H1 (cell line): ENCODE measurements around the gene TIMP3. TPM values are rescaled to one million over a fixed set of nuclear protein-coding genes. Genes with fewer than 3 reads are reported as not detected.

Experiments used
- CTCF ChIA-PET: fragments of 300-600 bp; sonication (Branson Sonifier 250); formaldehyde crosslinking; loops from one replicate; lab custom pipeline; 2021; ENCODE audit not compliant: partially characterized antibody; lab: Charles Lee
- POLR2A ChIA-PET: fragments of 300-600 bp; sonication (Branson Sonifier 250); formaldehyde crosslinking; loops from one replicate; lab custom pipeline; 2021; ENCODE audit warnings: inconsistent platforms; ENCODE audit not compliant: partially characterized antibody; lab: Charles Lee
- DNase-seq, 2 experiments: peaks; one replicate each; pipeline versions ENCODE4 v3.0.0 to v3.0.0-alpha.2; 2010 to 2022; ENCODE audit warnings: low spot score in 2 of 2, low read depth in 1 of 2, mixed read lengths in 1 of 2
- FAIRE-seq: peaks from 2 replicates; lab custom pipeline; 2011; peaks lifted over from hg19 to GRCh38; lab: Jason Lieb, UNC
- H2AFZ ChIP-seq: 2 replicates; pipeline ENCODE4 v1.8.1; 2012; ENCODE audit warnings: low read length, inconsistent platforms
- H2AK5ac ChIP-seq: 2 replicates; pipeline ENCODE4 v1.6.1; 2013; ENCODE audit warnings: low read depth, low read length
- H2BK120ac ChIP-seq: replicated peaks from 2 replicates; pipeline ENCODE3; 2013; ENCODE audit warnings: low read depth, low read length, inconsistent platforms
- H2BK12ac ChIP-seq: 2 replicates; pipeline ENCODE4 v1.6.1; 2013; ENCODE audit warnings: low read depth, low read length
- H2BK15ac ChIP-seq: 2 replicates; pipeline ENCODE4 v1.6.1; 2013; ENCODE audit warnings: low read length
- H2BK20ac ChIP-seq: 2 replicates; pipeline ENCODE4 v1.6.1; 2013; ENCODE audit warnings: low read length
- H2BK5ac ChIP-seq: 2 replicates; pipeline ENCODE4 v1.6.1; 2013; ENCODE audit warnings: low read depth, low read length
- H3K14ac ChIP-seq: 2 replicates; pipeline ENCODE4 v1.6.1; 2013; ENCODE audit warnings: inconsistent platforms; ENCODE audit not compliant: insufficient read length
- H3K18ac ChIP-seq: 2 replicates; pipeline ENCODE4 v1.6.1; 2013; ENCODE audit warnings: low read length; ENCODE audit errors: extremely low read depth
- H3K23ac ChIP-seq: 2 replicates; pipeline ENCODE4 v1.6.1; 2013; ENCODE audit warnings: inconsistent platforms; ENCODE audit not compliant: insufficient read length
- H3K23me2 ChIP-seq: 2 replicates; pipeline ENCODE4 v1.6.1; 2013; ENCODE audit warnings: low read depth, low read length
- H3K27ac ChIP-seq: 2 replicates; pipeline ENCODE4 v1.6.1; 2011; ENCODE audit warnings: low read depth, low read length, inconsistent platforms
- H3K27me3 ChIP-seq, 4 experiments: replicated peaks in 1 of 4; 1 replicate in 1 of 4; 2 replicates in 3 of 4; pipeline versions ENCODE4 v1.6.1 to v1.8.1; 2011 to 2013; ENCODE audit warnings: low read length in 3 of 4, mild to moderate bottlenecking in 3 of 4, inconsistent platforms in 2 of 4, mixed read lengths in 2 of 4, moderate library complexity in 1 of 4; ENCODE audit not compliant: control insufficient read depth in 3 of 4, insufficient read depth in 3 of 4; ENCODE audit errors: extremely low read depth in 1 of 4
- H3K36me3 ChIP-seq, 4 experiments: 2 replicates each; pipeline versions ENCODE4 v1.6.1 to v1.8.1; 2011 to 2013; ENCODE audit warnings: mild to moderate bottlenecking in 4 of 4, low read length in 3 of 4, moderate library complexity in 2 of 4, control low read depth in 1 of 4, inconsistent platforms in 1 of 4; ENCODE audit not compliant: insufficient read depth in 4 of 4, control insufficient read depth in 2 of 4
- H3K4ac ChIP-seq: replicated peaks from 2 replicates; pipeline ENCODE3; 2013; ENCODE audit warnings: low read length, low read depth, mixed read lengths, inconsistent platforms; ENCODE audit not compliant: insufficient read length
- H3K4me1 ChIP-seq, 4 experiments: replicated peaks in 1 of 4; 1 replicate in 1 of 4; 2 replicates in 3 of 4; pipeline versions ENCODE4 v1.6.1 to v1.8.1; 2011 to 2013; ENCODE audit warnings: low read length in 3 of 4, inconsistent platforms in 2 of 4, mixed read lengths in 1 of 4; ENCODE audit not compliant: insufficient read depth in 4 of 4, control insufficient read depth in 3 of 4
- H3K4me2 ChIP-seq, 2 experiments: 2 replicates each; pipeline versions ENCODE4 v1.6.1 to v1.8.1; 2011 to 2013; ENCODE audit warnings: low read depth in 2 of 2, low read length in 2 of 2, control low read depth in 1 of 2, inconsistent platforms in 1 of 2, mild to moderate bottlenecking in 1 of 2; ENCODE audit not compliant: insufficient read depth in 1 of 2
- H3K4me3 ChIP-seq, 4 experiments: fragments of 200-600, 300-600 bp in 1 of 4; sonication (generic), shearing (Covaris generic), sonication (Bioruptor Twin) in 1 of 4; 2 replicates each; pipeline versions ENCODE4 v1.5.1 to v1.8.1; 2011 to 2016; ENCODE audit warnings: low read length in 4 of 4, low read depth in 3 of 4, control low read depth in 2 of 4, inconsistent platforms in 2 of 4, mild to moderate bottlenecking in 2 of 4, mixed read lengths in 1 of 4, moderate library complexity in 1 of 4; ENCODE audit not compliant: insufficient read depth in 2 of 4; ENCODE audit errors: extremely low read depth in 1 of 4
- H3K56ac ChIP-seq: replicated peaks from 2 replicates; pipeline ENCODE3; 2013; ENCODE audit warnings: low read depth, mild to moderate bottlenecking, mixed read lengths, low read length, inconsistent platforms; ENCODE audit not compliant: insufficient read length
- H3K79me1 ChIP-seq: 2 replicates; pipeline ENCODE4 v1.6.1; 2013; ENCODE audit warnings: low read depth, low read length, control low read depth
- H3K79me2 ChIP-seq, 2 experiments: 2 replicates each; pipeline versions ENCODE4 v1.6.1 to v1.8.1; 2012 to 2013; ENCODE audit warnings: low read length in 2 of 2, mild to moderate bottlenecking in 2 of 2, inconsistent platforms in 1 of 2; ENCODE audit not compliant: insufficient read depth in 2 of 2, control insufficient read depth in 1 of 2
- H3K9ac ChIP-seq, 4 experiments: replicated peaks in 1 of 4; 1 replicate in 1 of 4; 2 replicates in 3 of 4; pipeline versions ENCODE4 v1.6.1 to v1.8.1; 2011 to 2013; ENCODE audit warnings: low read depth in 3 of 4, low read length in 3 of 4, control low read depth in 2 of 4, mild to moderate bottlenecking in 2 of 4, moderate library complexity in 2 of 4, inconsistent platforms in 1 of 4; ENCODE audit errors: extremely low read depth in 1 of 4
- H3K9me3 ChIP-seq, 2 experiments: 2 replicates each; pipeline versions ENCODE4 v1.6.1 to v1.8.1; 2012 to 2013; ENCODE audit warnings: mild to moderate bottlenecking in 2 of 2, moderate library complexity in 2 of 2, control low read depth in 1 of 2, inconsistent platforms in 1 of 2, low read depth in 1 of 2, low read length in 1 of 2, mixed read lengths in 1 of 2; ENCODE audit not compliant: insufficient read depth in 2 of 2
- H4K20me1 ChIP-seq, 2 experiments: replicated peaks in 1 of 2; 2 replicates each; pipeline versions ENCODE3 to v1.8.1; 2011 to 2013; ENCODE audit warnings: inconsistent platforms in 2 of 2, low read length in 2 of 2, mild to moderate bottlenecking in 1 of 2; ENCODE audit not compliant: insufficient read depth in 2 of 2, control insufficient read depth in 1 of 2
- H4K5ac ChIP-seq: 2 replicates; pipeline ENCODE4 v1.6.1; 2013; ENCODE audit warnings: low read length, low read depth, mixed read lengths, inconsistent platforms; ENCODE audit not compliant: insufficient read length
- H4K8ac ChIP-seq: 2 replicates; pipeline ENCODE4 v1.8.0; 2013; ENCODE audit warnings: mild to moderate bottlenecking, moderate library complexity, low read length, inconsistent platforms; ENCODE audit not compliant: insufficient read depth; ENCODE audit errors: extremely low read depth
- H4K91ac ChIP-seq: replicated peaks from 2 replicates; pipeline ENCODE3; 2013; ENCODE audit warnings: low read length, mixed read lengths, inconsistent platforms; ENCODE audit not compliant: insufficient read length
- EGR1 ChIP-seq: IDR thresholded peaks from 2 replicates; pipeline ENCODE4 v1.6.1; 2011; ENCODE audit warnings: low read depth, low read length, borderline replicate concordance
- GABPA ChIP-seq: IDR thresholded peaks from 2 replicates; pipeline ENCODE4 v1.6.1; 2011; ENCODE audit warnings: mild to moderate bottlenecking, low read length, moderate library complexity, borderline replicate concordance; ENCODE audit not compliant: insufficient read depth
- NRF1 ChIP-seq: IDR thresholded peaks from 2 replicates; pipeline ENCODE4 v1.6.1; 2011; ENCODE audit warnings: mild to moderate bottlenecking, low read depth, low read length, improper control_type of control experiment
- RBBP5 ChIP-seq: IDR thresholded peaks from 2 replicates; pipeline ENCODE4 v1.7.1; 2012; ENCODE audit warnings: low read depth, mild to moderate bottlenecking, inconsistent platforms, low read length, moderate library complexity, borderline replicate concordance
- YY1 ChIP-seq: IDR thresholded peaks from 2 replicates; pipeline ENCODE4 v1.6.1; 2011; ENCODE audit warnings: low read depth, mild to moderate bottlenecking, low read length
- WGBS, 2 experiments: shearing (Covaris generic) in 1 of 2; methylation state at CpG; one replicate each; pipeline versions ENCODE4 v1.1.6 to v1.1.7; 2013 to 2015; ENCODE audit warnings: low lambda C conversion rate in 2 of 2, mixed read lengths in 2 of 2, inconsistent platforms in 1 of 2, low coverage in 1 of 2, missing lambda C conversion rate in 1 of 2; ENCODE audit not compliant: insufficient replicate concordance in 2 of 2, insufficient coverage in 1 of 2, insufficient read length in 1 of 2; ENCODE audit errors: extremely low coverage in 1 of 2, missing lambda C conversion rate in 1 of 2; 5-methylcytosine and 5-hydroxymethylcytosine counted together
- polyA plus RNA-seq, 7 experiments: library from polyadenylated mRNA; depleted of rRNA in 3 of 7; stranded (reverse) in 5 of 7; unstranded in 2 of 7; fragments of >200 nt in 5 of 7; fragments of 200-250 nt in 2 of 7; gene quantifications; 1 replicate in 5 of 7; 2 replicates in 1 of 7; 4 replicates in 1 of 7; pipeline versions ENCODE4 v1.2.1 to v1.2.3, GENCODE V29; 2011 to 2013; ENCODE audit warnings: missing spikeins in 2 of 7, mixed read lengths in 2 of 7
- total RNA-seq: library from RNA; stranded (reverse); fragmentation: NEBNext Ultra II Directional; extraction: Animal tissue kit (Norgen Biotek cat#: 25700); gene quantifications from 2 replicates; pipeline ENCODE4 v1.2.1, GENCODE V29; 2021
- TF ChIP-seq, protein P1 (sequence below): IDR thresholded peaks from 2 replicates; pipeline ENCODE4 v1.6.1; 2012; ENCODE audit warnings: inconsistent platforms

TIMP3 gene
- total and polyA plus RNA-seq, 2 of the 8 experiments (the other 6 are each of a cell fraction or from before 2014, with no cell fraction given) = 1.3 to 4.7 TPM

DNA sequence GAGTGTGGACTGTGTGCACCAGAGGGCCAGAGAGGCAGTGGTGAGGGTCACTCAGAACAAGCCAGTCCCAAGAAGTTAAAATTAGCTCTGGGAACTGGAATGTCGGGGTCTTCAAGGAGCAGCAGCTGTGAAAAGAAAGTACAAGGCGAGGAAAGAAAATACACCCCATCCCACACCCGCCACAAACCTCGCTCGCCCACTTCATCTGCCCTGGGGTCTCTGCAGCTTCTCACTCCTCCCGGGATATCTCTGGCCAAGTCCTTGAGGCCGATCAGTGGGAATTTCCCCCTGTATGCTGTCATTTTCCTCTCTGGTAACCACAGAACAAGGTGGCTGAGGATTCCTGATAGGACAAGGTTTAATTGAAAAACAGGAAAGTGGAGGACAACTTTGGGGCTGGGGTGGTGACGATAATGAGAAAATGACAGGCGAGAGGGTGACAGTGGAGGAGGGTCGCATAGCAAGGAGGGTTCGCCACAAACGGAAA, 36.3 kb upstream of the TIMP3 start:
- no peak overlapping the region for H3K23ac ChIP-seq
- FAIRE-seq = no peak

More for the DNA sequence above, 36.3 kb upstream of the TIMP3 start:
- H3K79me1 ChIP-seq = no peaks in the 10 kb centered on the region
- no peak overlapping the region for H4K91ac ChIP-seq
- H2BK15ac ChIP-seq = no peak overlapping the region
- H2AFZ ChIP-seq = no peak overlapping the region
- no peak overlapping the region for H3K9ac ChIP-seq
- H3K4me3 ChIP-seq = no peak overlapping the region
- CTCF ChIA-PET = interaction anchor here (1.4 to 2.7 kb wide), 4 partner anchors 11 to 31 kb away, joined by 3 to 22 read pairs (median 7); no protein-coding TSS in a partner anchor
- WGBS, 2 experiments = 80% methylated on average over 12 of the region's 12 CpGs; no CpG with 5 or more reads in 1 of the 2 experiments
- H3K18ac ChIP-seq = no peak overlapping the region
- H3K4me2 ChIP-seq = no peak overlapping the region
- H3K27ac ChIP-seq = no peak overlapping the region
- H3K27me3 ChIP-seq = no peaks in the 10 kb centered on the region; a peak in 1 of 7 replicates
- H2AK5ac ChIP-seq = no peak overlapping the region
- H2BK120ac ChIP-seq = no peak overlapping the region
- no peak for TF ChIP-seq RBBP5
- TF ChIP-seq GABPA = no peak
- TF ChIP-seq, protein P1, sequence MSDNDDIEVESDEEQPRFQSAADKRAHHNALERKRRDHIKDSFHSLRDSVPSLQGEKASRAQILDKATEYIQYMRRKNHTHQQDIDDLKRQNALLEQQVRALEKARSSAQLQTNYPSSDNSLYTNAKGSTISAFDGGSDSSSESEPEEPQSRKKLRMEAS = no peak
- no peak for TF ChIP-seq EGR1
- no peak for TF ChIP-seq NRF1
- TF ChIP-seq YY1 = no peak
- no peak overlapping the region for H3K4ac ChIP-seq
- peaks cover 0 to 4% (median 0%) of the 10 kb centered on the region in 4 experiments; a peak in 4 of 7 replicates for H3K4me1 ChIP-seq
- no peaks in the 10 kb centered on the region; a peak in 1 of 8 replicates for H3K36me3 ChIP-seq
- peaks cover 0 to 2% of the 10 kb centered on the region in 2 experiments for H4K20me1 ChIP-seq
- no peak overlapping the region for H4K8ac ChIP-seq
- H3K23me2 ChIP-seq = no peaks in the 10 kb centered on the region; the same call in 1 of the 2 replicates
- H2BK12ac ChIP-seq = no peak overlapping the region
- H4K5ac ChIP-seq = no peak overlapping the region
- H3K56ac ChIP-seq = no peak overlapping the region
- no peak overlapping the region for H2BK5ac ChIP-seq
- POLR2A ChIA-PET = interaction anchor here (0.6 to 1.1 kb wide), 2 partner anchors 17 to 37 kb away, joined by 3 read pairs; no protein-coding TSS in a partner anchor
- DNase-seq = no peak
- no peak overlapping the region for H2BK20ac ChIP-seq
- H3K79me2 ChIP-seq = no peaks in the 10 kb centered on the region
- H3K9me3 ChIP-seq = no peaks in the 10 kb centered on the region
- no peak overlapping the region for H3K14ac ChIP-seq
